H1 (cell line): Measurements from ENCODE around the gene COASY. TPM values are rescaled to one million over a fixed set of nuclear protein-coding genes. Genes with fewer than 3 reads are reported as not detected.

ENCODE experiments used
- CTCF ChIA-PET: fragments of 300-600 bp; sonication (Branson Sonifier 250); formaldehyde crosslinking; loops from one replicate; lab custom pipeline; 2021; ENCODE audit not compliant: partially characterized antibody; lab: Charles Lee
- POLR2A ChIA-PET: fragments of 300-600 bp; sonication (Branson Sonifier 250); formaldehyde crosslinking; loops from one replicate; lab custom pipeline; 2021; ENCODE audit warnings: inconsistent platforms; ENCODE audit not compliant: partially characterized antibody; lab: Charles Lee
- DNase-seq, 2 experiments: peaks; one replicate each; pipeline versions ENCODE4 v3.0.0 to v3.0.0-alpha.2; 2010 to 2022; ENCODE audit warnings: low spot score in 2 of 2, low read depth in 1 of 2, mixed read lengths in 1 of 2
- FAIRE-seq: peaks from 2 replicates; lab custom pipeline; 2011; peaks lifted over from hg19 to GRCh38; lab: Jason Lieb, UNC
- H2AFZ ChIP-seq: 2 replicates; pipeline ENCODE4 v1.8.1; 2012; ENCODE audit warnings: low read length, inconsistent platforms
- H2AK5ac ChIP-seq: 2 replicates; pipeline ENCODE4 v1.6.1; 2013; ENCODE audit warnings: low read depth, low read length
- H2BK120ac ChIP-seq: replicated peaks from 2 replicates; pipeline ENCODE3; 2013; ENCODE audit warnings: low read depth, low read length, inconsistent platforms
- H2BK12ac ChIP-seq: 2 replicates; pipeline ENCODE4 v1.6.1; 2013; ENCODE audit warnings: low read depth, low read length
- H2BK15ac ChIP-seq: 2 replicates; pipeline ENCODE4 v1.6.1; 2013; ENCODE audit warnings: low read length
- H2BK20ac ChIP-seq: 2 replicates; pipeline ENCODE4 v1.6.1; 2013; ENCODE audit warnings: low read length
- H2BK5ac ChIP-seq: 2 replicates; pipeline ENCODE4 v1.6.1; 2013; ENCODE audit warnings: low read depth, low read length
- H3K14ac ChIP-seq: 2 replicates; pipeline ENCODE4 v1.6.1; 2013; ENCODE audit warnings: inconsistent platforms; ENCODE audit not compliant: insufficient read length
- H3K18ac ChIP-seq: 2 replicates; pipeline ENCODE4 v1.6.1; 2013; ENCODE audit warnings: low read length; ENCODE audit errors: extremely low read depth
- H3K23ac ChIP-seq: 2 replicates; pipeline ENCODE4 v1.6.1; 2013; ENCODE audit warnings: inconsistent platforms; ENCODE audit not compliant: insufficient read length
- H3K23me2 ChIP-seq: 2 replicates; pipeline ENCODE4 v1.6.1; 2013; ENCODE audit warnings: low read depth, low read length
- H3K27ac ChIP-seq: 2 replicates; pipeline ENCODE4 v1.6.1; 2011; ENCODE audit warnings: low read depth, low read length, inconsistent platforms
- H3K27me3 ChIP-seq, 4 experiments: replicated peaks in 1 of 4; 1 replicate in 1 of 4; 2 replicates in 3 of 4; pipeline versions ENCODE4 v1.6.1 to v1.8.1; 2011 to 2013; ENCODE audit warnings: low read length in 3 of 4, mild to moderate bottlenecking in 3 of 4, inconsistent platforms in 2 of 4, mixed read lengths in 2 of 4, moderate library complexity in 1 of 4; ENCODE audit not compliant: control insufficient read depth in 3 of 4, insufficient read depth in 3 of 4; ENCODE audit errors: extremely low read depth in 1 of 4
- H3K36me3 ChIP-seq, 4 experiments: 2 replicates each; pipeline versions ENCODE4 v1.6.1 to v1.8.1; 2011 to 2013; ENCODE audit warnings: mild to moderate bottlenecking in 4 of 4, low read length in 3 of 4, moderate library complexity in 2 of 4, control low read depth in 1 of 4, inconsistent platforms in 1 of 4; ENCODE audit not compliant: insufficient read depth in 4 of 4, control insufficient read depth in 2 of 4
- H3K4ac ChIP-seq: replicated peaks from 2 replicates; pipeline ENCODE3; 2013; ENCODE audit warnings: low read length, low read depth, mixed read lengths, inconsistent platforms; ENCODE audit not compliant: insufficient read length
- H3K4me1 ChIP-seq, 4 experiments: replicated peaks in 1 of 4; 1 replicate in 1 of 4; 2 replicates in 3 of 4; pipeline versions ENCODE4 v1.6.1 to v1.8.1; 2011 to 2013; ENCODE audit warnings: low read length in 3 of 4, inconsistent platforms in 2 of 4, mixed read lengths in 1 of 4; ENCODE audit not compliant: insufficient read depth in 4 of 4, control insufficient read depth in 3 of 4
- H3K4me2 ChIP-seq, 2 experiments: 2 replicates each; pipeline versions ENCODE4 v1.6.1 to v1.8.1; 2011 to 2013; ENCODE audit warnings: low read depth in 2 of 2, low read length in 2 of 2, control low read depth in 1 of 2, inconsistent platforms in 1 of 2, mild to moderate bottlenecking in 1 of 2; ENCODE audit not compliant: insufficient read depth in 1 of 2
- H3K4me3 ChIP-seq, 4 experiments: fragments of 200-600, 300-600 bp in 1 of 4; sonication (generic), shearing (Covaris generic), sonication (Bioruptor Twin) in 1 of 4; 2 replicates each; pipeline versions ENCODE4 v1.5.1 to v1.8.1; 2011 to 2016; ENCODE audit warnings: low read length in 4 of 4, low read depth in 3 of 4, control low read depth in 2 of 4, inconsistent platforms in 2 of 4, mild to moderate bottlenecking in 2 of 4, mixed read lengths in 1 of 4, moderate library complexity in 1 of 4; ENCODE audit not compliant: insufficient read depth in 2 of 4; ENCODE audit errors: extremely low read depth in 1 of 4
- H3K56ac ChIP-seq: replicated peaks from 2 replicates; pipeline ENCODE3; 2013; ENCODE audit warnings: low read depth, mild to moderate bottlenecking, mixed read lengths, low read length, inconsistent platforms; ENCODE audit not compliant: insufficient read length
- H3K79me1 ChIP-seq: 2 replicates; pipeline ENCODE4 v1.6.1; 2013; ENCODE audit warnings: low read depth, low read length, control low read depth
- H3K79me2 ChIP-seq, 2 experiments: 2 replicates each; pipeline versions ENCODE4 v1.6.1 to v1.8.1; 2012 to 2013; ENCODE audit warnings: low read length in 2 of 2, mild to moderate bottlenecking in 2 of 2, inconsistent platforms in 1 of 2; ENCODE audit not compliant: insufficient read depth in 2 of 2, control insufficient read depth in 1 of 2
- H3K9ac ChIP-seq, 4 experiments: replicated peaks in 1 of 4; 1 replicate in 1 of 4; 2 replicates in 3 of 4; pipeline versions ENCODE4 v1.6.1 to v1.8.1; 2011 to 2013; ENCODE audit warnings: low read depth in 3 of 4, low read length in 3 of 4, control low read depth in 2 of 4, mild to moderate bottlenecking in 2 of 4, moderate library complexity in 2 of 4, inconsistent platforms in 1 of 4; ENCODE audit errors: extremely low read depth in 1 of 4
- H3K9me3 ChIP-seq, 2 experiments: 2 replicates each; pipeline versions ENCODE4 v1.6.1 to v1.8.1; 2012 to 2013; ENCODE audit warnings: mild to moderate bottlenecking in 2 of 2, moderate library complexity in 2 of 2, control low read depth in 1 of 2, inconsistent platforms in 1 of 2, low read depth in 1 of 2, low read length in 1 of 2, mixed read lengths in 1 of 2; ENCODE audit not compliant: insufficient read depth in 2 of 2
- H4K20me1 ChIP-seq, 2 experiments: replicated peaks in 1 of 2; 2 replicates each; pipeline versions ENCODE3 to v1.8.1; 2011 to 2013; ENCODE audit warnings: inconsistent platforms in 2 of 2, low read length in 2 of 2, mild to moderate bottlenecking in 1 of 2; ENCODE audit not compliant: insufficient read depth in 2 of 2, control insufficient read depth in 1 of 2
- H4K5ac ChIP-seq: 2 replicates; pipeline ENCODE4 v1.6.1; 2013; ENCODE audit warnings: low read length, low read depth, mixed read lengths, inconsistent platforms; ENCODE audit not compliant: insufficient read length
- H4K8ac ChIP-seq: 2 replicates; pipeline ENCODE4 v1.8.0; 2013; ENCODE audit warnings: mild to moderate bottlenecking, moderate library complexity, low read length, inconsistent platforms; ENCODE audit not compliant: insufficient read depth; ENCODE audit errors: extremely low read depth
- H4K91ac ChIP-seq: replicated peaks from 2 replicates; pipeline ENCODE3; 2013; ENCODE audit warnings: low read length, mixed read lengths, inconsistent platforms; ENCODE audit not compliant: insufficient read length
- BACH1 ChIP-seq: IDR thresholded peaks from 2 replicates; pipeline ENCODE4 v1.6.1; 2012; ENCODE audit warnings: low read length, improper control_type of control experiment
- BCL11A ChIP-seq, 2 experiments: IDR thresholded peaks; one replicate each; pipeline ENCODE4 v1.6.1; 2011; ENCODE audit warnings: low read depth in 2 of 2, low read length in 2 of 2, mild to moderate bottlenecking in 2 of 2
- CHD1 ChIP-seq: IDR thresholded peaks from 2 replicates; pipeline ENCODE4 v1.6.1; 2012; ENCODE audit warnings: low read depth, low read length, improper control_type of control experiment
- CHD2 ChIP-seq: IDR thresholded peaks from 2 replicates; pipeline ENCODE4 v1.6.1; 2012; ENCODE audit warnings: low read length, improper control_type of control experiment
- FOSL1 ChIP-seq: IDR thresholded peaks from 2 replicates; pipeline ENCODE4 v1.6.1; 2011; ENCODE audit warnings: mild to moderate bottlenecking, low read depth, low read length, moderate library complexity; ENCODE audit not compliant: insufficient read depth
- HDAC6 ChIP-seq: IDR thresholded peaks from one replicate; pipeline ENCODE4 v1.7.1; 2012; ENCODE audit warnings: low read depth, mild to moderate bottlenecking, inconsistent platforms, low read length, moderate library complexity
- KDM1A ChIP-seq: fragments of 200-600, 300-600 bp; sonication (generic); IDR thresholded peaks from 2 replicates; pipeline ENCODE4 v1.7.1; 2016; ENCODE audit warnings: mild to moderate bottlenecking, low read length, borderline replicate concordance
- POLR2A ChIP-seq, 2 experiments: IDR thresholded peaks; 1 replicate in 1 of 2; 2 replicates in 1 of 2; pipeline ENCODE4 v1.6.1; 2011; ENCODE audit warnings: low read depth in 2 of 2, low read length in 2 of 2, mild to moderate bottlenecking in 2 of 2; ENCODE audit errors: control extremely low read depth in 1 of 2
- POU5F1 ChIP-seq: IDR thresholded peaks from 2 replicates; pipeline ENCODE4 v1.6.1; 2011; ENCODE audit warnings: low read depth, mild to moderate bottlenecking, low read length, moderate library complexity
- RBBP5 ChIP-seq: IDR thresholded peaks from 2 replicates; pipeline ENCODE4 v1.7.1; 2012; ENCODE audit warnings: low read depth, mild to moderate bottlenecking, inconsistent platforms, low read length, moderate library complexity, borderline replicate concordance
- SIRT6 ChIP-seq: IDR thresholded peaks from one replicate; pipeline ENCODE4 v1.7.1; 2012; ENCODE audit warnings: low read length, inconsistent platforms
- SIX5 ChIP-seq: IDR thresholded peaks from 2 replicates; pipeline ENCODE4 v1.6.1; 2011; ENCODE audit warnings: mild to moderate bottlenecking, low read depth, low read length
- TEAD4 ChIP-seq: IDR thresholded peaks from 2 replicates; pipeline ENCODE4 v1.6.1; 2012; ENCODE audit warnings: low read depth, low read length, inconsistent platforms, mixed read lengths
- WGBS, 2 experiments: shearing (Covaris generic) in 1 of 2; methylation state at CpG; one replicate each; pipeline versions ENCODE4 v1.1.6 to v1.1.7; 2013 to 2015; ENCODE audit warnings: low lambda C conversion rate in 2 of 2, mixed read lengths in 2 of 2, inconsistent platforms in 1 of 2, low coverage in 1 of 2, missing lambda C conversion rate in 1 of 2; ENCODE audit not compliant: insufficient replicate concordance in 2 of 2, insufficient coverage in 1 of 2, insufficient read length in 1 of 2; ENCODE audit errors: extremely low coverage in 1 of 2, missing lambda C conversion rate in 1 of 2; 5-methylcytosine and 5-hydroxymethylcytosine counted together
- polyA plus RNA-seq, 7 experiments: library from polyadenylated mRNA; depleted of rRNA in 3 of 7; stranded (reverse) in 5 of 7; unstranded in 2 of 7; fragments of >200 nt in 5 of 7; fragments of 200-250 nt in 2 of 7; gene quantifications; 1 replicate in 5 of 7; 2 replicates in 1 of 7; 4 replicates in 1 of 7; pipeline versions ENCODE4 v1.2.1 to v1.2.3, GENCODE V29; 2011 to 2013; ENCODE audit warnings: missing spikeins in 2 of 7, mixed read lengths in 2 of 7
- total RNA-seq: library from RNA; stranded (reverse); fragmentation: NEBNext Ultra II Directional; extraction: Animal tissue kit (Norgen Biotek cat#: 25700); gene quantifications from 2 replicates; pipeline ENCODE4 v1.2.1, GENCODE V29; 2021

The COASY gene
- total and polyA plus RNA-seq, 2 of the 8 experiments (the other 6 are each of a cell fraction or from before 2014, with no cell fraction given), result 64.5 to 100 TPM

DNA sequence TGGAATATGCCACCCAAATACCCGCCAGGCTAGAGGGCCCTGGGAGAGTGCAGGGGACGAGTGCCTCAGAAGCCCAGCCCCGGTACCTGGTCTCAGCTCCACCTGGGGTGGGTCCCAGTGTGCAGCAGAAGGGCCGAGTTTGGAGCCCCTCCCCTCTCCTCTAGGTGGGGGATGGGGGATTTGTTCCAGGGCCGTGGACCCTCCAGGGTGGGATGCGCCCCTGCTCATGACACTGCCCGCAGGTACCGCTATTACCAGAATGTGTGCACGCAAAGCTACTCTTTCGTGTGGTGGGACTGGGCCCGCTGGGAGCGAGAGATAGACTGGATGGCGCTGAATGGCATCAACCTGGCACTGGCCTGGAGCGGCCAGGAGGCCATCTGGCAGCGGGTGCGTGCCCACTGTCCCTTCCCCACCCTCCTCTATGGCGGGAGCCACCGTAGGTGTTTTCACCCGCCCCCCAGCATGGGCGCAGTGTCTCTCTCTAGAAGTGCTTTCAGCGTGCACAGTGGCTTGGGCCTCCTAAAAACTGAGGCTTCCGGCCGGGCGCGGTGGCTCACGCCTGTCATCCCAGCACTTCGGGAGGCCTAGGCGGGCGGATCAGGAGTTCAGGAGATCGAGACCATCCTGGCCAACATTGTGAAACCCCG is 24.7 kb upstream of the COASY start:
- no peak overlapping the region for H2BK20ac ChIP-seq
- peak overlapping the region; percentile 94 to 95 for H3K4me2 ChIP-seq
- peaks cover 0 to 15% (median 13%) of the 10 kb centered on the region in 4 experiments; a peak in 6 of 7 replicates for H3K4me1 ChIP-seq
- no peak overlapping the region for H2AFZ ChIP-seq
- DNase-seq (no peak), FAIRE-seq (no peak)
- peaks cover 9% of the 10 kb centered on the region for H3K23me2 ChIP-seq
- no peak overlapping the region for H3K23ac ChIP-seq
- peak overlapping the region in 3 of 4 experiments; percentile 56 to 71 (median 62); a peak in 4 of 7 replicates for H3K9ac ChIP-seq
- 0 out of 2 replicates have a peak overlapping the region, but pooled peaks have one; percentile 87 for H4K8ac ChIP-seq
- no peak overlapping the region for H2BK15ac ChIP-seq
- H3K56ac ChIP-seq, result peak overlapping the region; percentile 34
- no peaks in the 10 kb centered on the region; a peak in 1 of 7 replicates for H3K27me3 ChIP-seq
- H2AK5ac ChIP-seq, result peak overlapping the region; percentile 45; the same call in 1 of the 2 replicates
- H3K4ac ChIP-seq, result peak overlapping the region; percentile 92
- 0 out of 2 replicates have a peak overlapping the region, but pooled peaks have one; percentile 75 for H2BK12ac ChIP-seq
- H3K9me3 ChIP-seq, result no peaks in the 10 kb centered on the region
- ChIA-PET POLR2A (interaction anchor here (0.8 to 4.3 kb wide), 9 partner anchors 10 to 209 kb away, joined by 3 to 43 read pairs (median 8); partner anchors contain the start of genes CAVIN1 and COASY), CTCF (interaction anchor here (1.5 to 5.1 kb wide), 3 partner anchors 11 to 20 kb away, joined by 5 to 28 read pairs (median 10); no protein-coding TSS in a partner anchor)
- no peak overlapping the region for H3K27ac ChIP-seq
- WGBS, 2 experiments, result 90% methylated on average over 28 of the region's 31 CpGs; no CpG with 5 or more reads in 1 of the 2 experiments
- peak overlapping the region; percentile 70 for H4K5ac ChIP-seq
- H3K18ac ChIP-seq, result no peak overlapping the region
- H3K79me2 ChIP-seq, result no peaks in the 10 kb centered on the region
- H4K20me1 ChIP-seq, result peaks cover 1 to 2% of the 10 kb centered on the region in 2 experiments
- no peak overlapping the region for H2BK120ac ChIP-seq
- H2BK5ac ChIP-seq, result peak overlapping the region; percentile 79
- H4K91ac ChIP-seq, result peak overlapping the region; percentile 25
- peaks cover 0 to 9% (median 4%) of the 10 kb centered on the region in 4 experiments; a peak in 3 of 8 replicates for H3K36me3 ChIP-seq
- H3K79me1 ChIP-seq, result no peaks in the 10 kb centered on the region; the same call in 1 of the 2 replicates
- H3K14ac ChIP-seq, result no peak overlapping the region
- peak overlapping the region; percentile 50 to 72 (median 62) for H3K4me3 ChIP-seq
- TF ChIP-seq POLR2A (IDR thresholded peaks at IDR 0.05; ENCODE audit: control extremely low read depth in 1 of 2, low read depth in 2 of 2, low read length in 2 of 2) (no peak), HDAC6 (no peak), CHD1 (no peak), SIRT6 (no peak), TEAD4 (no peak), BCL11A (IDR thresholded peaks at IDR 0.05; ENCODE audit: low read depth in 2 of 2, low read length in 2 of 2) (no peak), FOSL1 (no peak), SIX5 (no peak), POU5F1 (no peak), CHD2 (no peak), KDM1A (no peak), BACH1 (no peak), RBBP5 (no peak)
